Measurements from ENCODE around the gene EMSY.
"Not testable (repeated sequence)": the region's sequence is repeated elsewhere in the genome, so short reads cannot be mapped to it uniquely, and the experiment has no call there.

Gene EMSY

GRCh38 chr11:76444384-76445120 lies at the start of gene EMSY:
TSS of gene EMSY (plus strand) at chr11:76445018. CDS start at chr11:76446939, 1,921 bp downstream.
- ATAC-seq (peak; percentile 97), DNase-seq (ENCODE audit: low spot score in 2 of 2) (peak; percentile 81 to 93)
- H3K9me3 Mint-ChIP-seq = no peaks in the 10 kb centered on the region
- H3K4me3 Mint-ChIP-seq = peak within 1 kb of the TSS; percentile 96
- peaks cover 39% of the 10 kb centered on the region for H3K4me1 Mint-ChIP-seq
- peaks cover 51% of the 10 kb centered on the region for H3K36me3 Mint-ChIP-seq
- H3K27ac Mint-ChIP-seq = peak within 1 kb of the TSS; percentile 99

GRCh38 chr11:76395296-76395695 lies 49.5 kb upstream of the EMSY start:
- H3K4me1 Mint-ChIP-seq = no peaks in the 10 kb centered on the region
- H3K4me3 Mint-ChIP-seq = no peak overlapping the region
- H3K9me3 Mint-ChIP-seq = no peaks in the 10 kb centered on the region
- no peak for ATAC-seq
- H3K36me3 Mint-ChIP-seq = no peaks in the 10 kb centered on the region
- no peak overlapping the region for H3K27ac Mint-ChIP-seq
- no peak for DNase-seq (ENCODE audit: low spot score in 2 of 2)

GRCh38 chr11:76397383-76397782 lies 47.4 kb upstream of the EMSY start:
- H3K9me3 Mint-ChIP-seq = no peaks in the 10 kb centered on the region
- ATAC-seq = no peak
- no peaks in the 10 kb centered on the region for H3K36me3 Mint-ChIP-seq
- no peak overlapping the region for H3K27ac Mint-ChIP-seq
- H3K4me3 Mint-ChIP-seq = no peak overlapping the region
- H3K4me1 Mint-ChIP-seq = no peaks in the 10 kb centered on the region
- DNase-seq (ENCODE audit: low spot score in 2 of 2) = no peak

GRCh38 chr11:76400967-76401366 lies 43.9 kb upstream of the EMSY start:
- Mint-ChIP-seq H3K36me3 (no peaks in the 10 kb centered on the region), H3K4me1 (no peaks in the 10 kb centered on the region), H3K4me3 (no peak overlapping the region), H3K9me3 (no peaks in the 10 kb centered on the region), H3K27ac (no peak overlapping the region)
- ATAC-seq (no peak), DNase-seq (ENCODE audit: low spot score in 2 of 2) (no peak)

- not testable (repeated sequence) for H3K9me3 Mint-ChIP-seq; H3K4me3 Mint-ChIP-seq; ATAC-seq; H3K27ac Mint-ChIP-seq; H3K4me1 Mint-ChIP-seq; DNase-seq (ENCODE audit: low spot score in 2 of 2); H3K36me3 Mint-ChIP-seq
Measured at GRCh38 chr11:76401484-76401883, 43.3 kb upstream of the EMSY start.

GRCh38 chr11:76406359-76406758 lies 38.5 kb upstream of the EMSY start:
- DNase-seq (ENCODE audit: low spot score in 2 of 2) (no peak), ATAC-seq (no peak)
- H3K4me3 Mint-ChIP-seq = no peak overlapping the region
- H3K9me3 Mint-ChIP-seq = no peaks in the 10 kb centered on the region
- no peak overlapping the region for H3K27ac Mint-ChIP-seq
- H3K36me3 Mint-ChIP-seq = no peaks in the 10 kb centered on the region
- no peaks in the 10 kb centered on the region for H3K4me1 Mint-ChIP-seq

- no peaks in the 10 kb centered on the region for H3K9me3 Mint-ChIP-seq
- no peak overlapping the region for H3K4me3 Mint-ChIP-seq
- H3K36me3 Mint-ChIP-seq = no peaks in the 10 kb centered on the region
- DNase-seq (ENCODE audit: low spot score in 2 of 2) (no peak), ATAC-seq (no peak)
- no peaks in the 10 kb centered on the region for H3K4me1 Mint-ChIP-seq
- H3K27ac Mint-ChIP-seq = no peak overlapping the region
Measured at GRCh38 chr11:76408171-76408965, 36.5 kb upstream of the EMSY start.

GRCh38 chr11:76410851-76411357 lies 33.9 kb upstream of the EMSY start:
- no peaks in the 10 kb centered on the region for H3K4me1 Mint-ChIP-seq
- no peak overlapping the region for H3K27ac Mint-ChIP-seq
- H3K4me3 Mint-ChIP-seq = no peak overlapping the region
- H3K9me3 Mint-ChIP-seq = no peaks in the 10 kb centered on the region
- ATAC-seq = no peak
- DNase-seq (ENCODE audit: low spot score in 2 of 2) = no peak
- H3K36me3 Mint-ChIP-seq = no peaks in the 10 kb centered on the region

GRCh38 chr11:76415073-76415472 lies 29.7 kb upstream of the EMSY start:
- no peaks in the 10 kb centered on the region for H3K9me3 Mint-ChIP-seq
- no peaks in the 10 kb centered on the region for H3K4me1 Mint-ChIP-seq
- no peak overlapping the region for H3K4me3 Mint-ChIP-seq
- no peak overlapping the region for H3K27ac Mint-ChIP-seq
- no peak for DNase-seq (ENCODE audit: low spot score in 2 of 2)
- peak; percentile 26 for ATAC-seq
- no peaks in the 10 kb centered on the region for H3K36me3 Mint-ChIP-seq

- DNase-seq (ENCODE audit: low spot score in 2 of 2) (no peak), ATAC-seq (no peak)
- Mint-ChIP-seq H3K4me3 (no peak overlapping the region), H3K9me3 (no peaks in the 10 kb centered on the region), H3K4me1 (peaks cover 9% of the 10 kb centered on the region), H3K36me3 (no peaks in the 10 kb centered on the region), H3K27ac (no peak overlapping the region)
Measured at GRCh38 chr11:76419896-76420295, 24.9 kb upstream of the EMSY start.

GRCh38 chr11:76424379-76424778 lies 20.4 kb upstream of the EMSY start:
- no peak for DNase-seq (ENCODE audit: low spot score in 2 of 2)
- H3K4me3 Mint-ChIP-seq = no peak overlapping the region
- H3K27ac Mint-ChIP-seq = peak overlapping the region; percentile 2
- no peaks in the 10 kb centered on the region for H3K36me3 Mint-ChIP-seq
- ATAC-seq = peak; percentile 92
- H3K9me3 Mint-ChIP-seq = no peaks in the 10 kb centered on the region
- peaks cover 12% of the 10 kb centered on the region for H3K4me1 Mint-ChIP-seq

- no peak for DNase-seq (ENCODE audit: low spot score in 2 of 2)
- Mint-ChIP-seq H3K4me3 (no peak overlapping the region), H3K4me1 (peaks cover 12% of the 10 kb centered on the region), H3K36me3 (no peaks in the 10 kb centered on the region), H3K9me3 (no peaks in the 10 kb centered on the region), H3K27ac (peak overlapping the region; percentile 2)
- peak; percentile 78 for ATAC-seq
Measured at GRCh38 chr11:76424891-76425290, 19.9 kb upstream of the EMSY start.

GRCh38 chr11:76426660-76427059 lies 18.2 kb upstream of the EMSY start:
- H3K9me3 Mint-ChIP-seq = no peaks in the 10 kb centered on the region
- no peak for DNase-seq (ENCODE audit: low spot score in 2 of 2)
- no peak for ATAC-seq
- peaks cover 12% of the 10 kb centered on the region for H3K4me1 Mint-ChIP-seq
- no peak overlapping the region for H3K27ac Mint-ChIP-seq
- H3K36me3 Mint-ChIP-seq = no peaks in the 10 kb centered on the region
- no peak overlapping the region for H3K4me3 Mint-ChIP-seq

- no peak for DNase-seq (ENCODE audit: low spot score in 2 of 2)
- Mint-ChIP-seq H3K4me3 (no peak overlapping the region), H3K36me3 (no peaks in the 10 kb centered on the region), H3K9me3 (no peaks in the 10 kb centered on the region), H3K27ac (no peak overlapping the region), H3K4me1 (peaks cover 7% of the 10 kb centered on the region)
- peak; percentile 61 for ATAC-seq
Measured at GRCh38 chr11:76436020-76436419, 8.8 kb upstream of the EMSY start.

GRCh38 chr11:76443268-76443980 lies 1.4 kb upstream of the EMSY start:
- DNase-seq (ENCODE audit: low spot score in 2 of 2) = no peak
- H3K4me1 Mint-ChIP-seq = peaks cover 39% of the 10 kb centered on the region
- no peak for ATAC-seq
- H3K4me3 Mint-ChIP-seq = peak overlapping the region; percentile 96
- H3K27ac Mint-ChIP-seq = peak overlapping the region; percentile 99
- peaks cover 39% of the 10 kb centered on the region for H3K36me3 Mint-ChIP-seq
- no peaks in the 10 kb centered on the region for H3K9me3 Mint-ChIP-seq

Data from stimulated activated effector memory CD8-positive, alpha-beta T cell treated with anti-CD3 and anti-CD28 coated beads, Interleukin-12 subunit alpha, Interleukin-12 subunit beta, amount 100 ng/mL, for 72 hours (primary cell).